GM21576 (cell line): Measurements from ENCODE around the gene C5orf63.
"Not testable (repeated sequence)": the region's sequence is repeated elsewhere in the genome, so short reads cannot be mapped to it uniquely, and the experiment has no call there.

ENCODE experiments used
- ATAC-seq: cut with Tn5 transposase; IDR thresholded peaks from one replicate; pipeline ENCODE4 v1.9.1; 2021; ENCODE audit warnings: mild to moderate bottlenecking, moderate library complexity; ENCODE audit not compliant: unreplicated experiment

Gene C5orf63

GRCh38 chr5:127072861-127073846 is at the start of gene C5orf63:
Gene C5orf63 (minus strand): TSS chr5:127073502. CDS start chr5:127058995, 14,507 bp downstream.
- peak; percentile 97 for ATAC-seq

- no peak for ATAC-seq
These were observed 39.1 kb upstream of the C5orf63 start for GRCh38 chr5:127112347-127112864.

GRCh38 chr5:127111112-127111511 is 37.8 kb upstream of the C5orf63 start:
- ATAC-seq = peak; percentile 77

- not testable (repeated sequence) for ATAC-seq
These were observed 35.4 kb upstream of the C5orf63 start for GRCh38 chr5:127108624-127109260.

- no peak for ATAC-seq
These were observed 28.6 kb upstream of the C5orf63 start for GRCh38 chr5:127101935-127102334.

- no peak for ATAC-seq
These were observed 28.2 kb upstream of the C5orf63 start for GRCh38 chr5:127101533-127101932.

- no peak for ATAC-seq
These were observed 24.9 kb upstream of the C5orf63 start for GRCh38 chr5:127098241-127098640.

GRCh38 chr5:127097278-127097677 is 24.0 kb upstream of the C5orf63 start:
- ATAC-seq = no peak

- no peak for ATAC-seq
These were observed 23.2 kb upstream of the C5orf63 start for GRCh38 chr5:127096328-127096993.

GRCh38 chr5:127094161-127094814 is 21.0 kb upstream of the C5orf63 start:
- ATAC-seq = no peak

GRCh38 chr5:127092690-127093089 is 19.4 kb upstream of the C5orf63 start:
- no peak for ATAC-seq

GRCh38 chr5:127089191-127089590 is 15.9 kb upstream of the C5orf63 start:
- no peak for ATAC-seq

- no peak for ATAC-seq
These were observed 14.9 kb upstream of the C5orf63 start for GRCh38 chr5:127088251-127088650.

- ATAC-seq = no peak
These were observed 13.3 kb upstream of the C5orf63 start for GRCh38 chr5:127086589-127086988.

GRCh38 chr5:127085796-127086195 is 12.5 kb upstream of the C5orf63 start:
- ATAC-seq = no peak

GRCh38 chr5:127085371-127085770 is 12.1 kb upstream of the C5orf63 start:
- no peak for ATAC-seq

GRCh38 chr5:127084656-127085055 is 11.4 kb upstream of the C5orf63 start:
- no peak for ATAC-seq

- no peak for ATAC-seq
These were observed 10.4 kb upstream of the C5orf63 start for GRCh38 chr5:127083711-127084110.

GRCh38 chr5:127079994-127080491 is 6.7 kb upstream of the C5orf63 start:
- no peak for ATAC-seq

GRCh38 chr5:127077366-127077765 is 4.1 kb upstream of the C5orf63 start:
- no peak for ATAC-seq
